Measurements from ENCODE around the gene COMMD3.

COMMD3 gene

DNA sequence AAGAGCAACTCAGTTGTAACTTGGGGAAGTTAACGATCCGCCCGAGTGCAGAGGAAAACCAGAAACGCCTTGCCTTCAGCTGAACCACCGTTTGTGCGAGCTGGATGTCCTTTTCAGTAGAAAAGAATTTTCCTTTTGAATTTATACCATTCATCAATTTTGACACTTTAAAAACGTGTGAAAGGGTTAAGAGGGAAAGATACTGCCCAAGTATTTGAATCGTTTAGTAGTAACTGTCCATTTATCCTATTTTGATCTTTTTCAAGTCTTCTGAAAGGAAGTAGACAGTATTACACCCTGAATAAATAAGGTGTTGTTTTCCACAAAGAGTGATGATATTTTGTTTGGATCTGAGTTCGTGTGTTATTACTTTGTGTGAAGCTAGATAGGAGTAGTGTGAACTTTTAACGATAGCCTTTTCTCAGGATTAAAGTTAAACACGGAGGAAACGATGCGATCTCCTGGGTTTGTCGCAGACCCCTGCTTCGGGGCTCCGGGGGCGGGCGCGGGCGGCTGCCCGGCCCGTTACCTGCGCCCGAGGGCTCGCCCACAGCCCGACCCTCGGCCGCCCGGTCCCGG, 3.9 kb downstream of the COMMD3 start:
- no peak for DNase-seq (ENCODE audit: low spot score)

DNA sequence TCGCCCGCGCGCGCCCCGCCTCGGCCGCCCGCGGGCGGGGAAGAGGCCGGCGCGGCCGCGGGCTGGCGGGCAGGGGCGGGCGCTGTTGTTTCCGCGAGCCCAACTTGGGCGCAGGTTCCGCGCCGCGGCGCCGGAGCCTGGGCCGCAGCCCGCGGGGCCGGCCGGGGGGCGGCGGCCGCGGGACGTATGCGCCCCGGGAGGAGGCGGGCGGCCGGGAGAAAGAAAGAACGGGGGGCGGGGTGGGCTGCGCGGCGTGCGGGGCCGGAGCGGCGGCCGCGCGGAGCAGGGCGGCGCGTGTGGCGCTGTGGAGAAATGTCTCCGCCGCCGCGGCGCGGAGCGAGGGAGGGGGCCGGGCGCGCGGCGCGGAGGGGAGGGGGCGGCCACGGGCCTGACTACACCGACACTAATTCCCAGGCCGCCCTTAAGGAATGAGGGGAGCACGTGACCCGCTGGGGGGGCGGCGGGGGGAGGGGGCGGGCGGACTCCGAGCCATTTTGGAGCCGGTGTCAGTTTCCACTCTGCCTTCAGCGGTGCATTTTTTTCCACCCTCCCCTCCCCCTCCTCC, 4.5 kb downstream of the COMMD3 start, which contains the start of gene BMI1:
Gene BMI1 (plus strand): TSS at position 509 of the 565 bp plus-strand sequence. CDS start 5,351 bp downstream, outside the sequence.
- DNase-seq (ENCODE audit: low spot score), result no peak

DNA sequence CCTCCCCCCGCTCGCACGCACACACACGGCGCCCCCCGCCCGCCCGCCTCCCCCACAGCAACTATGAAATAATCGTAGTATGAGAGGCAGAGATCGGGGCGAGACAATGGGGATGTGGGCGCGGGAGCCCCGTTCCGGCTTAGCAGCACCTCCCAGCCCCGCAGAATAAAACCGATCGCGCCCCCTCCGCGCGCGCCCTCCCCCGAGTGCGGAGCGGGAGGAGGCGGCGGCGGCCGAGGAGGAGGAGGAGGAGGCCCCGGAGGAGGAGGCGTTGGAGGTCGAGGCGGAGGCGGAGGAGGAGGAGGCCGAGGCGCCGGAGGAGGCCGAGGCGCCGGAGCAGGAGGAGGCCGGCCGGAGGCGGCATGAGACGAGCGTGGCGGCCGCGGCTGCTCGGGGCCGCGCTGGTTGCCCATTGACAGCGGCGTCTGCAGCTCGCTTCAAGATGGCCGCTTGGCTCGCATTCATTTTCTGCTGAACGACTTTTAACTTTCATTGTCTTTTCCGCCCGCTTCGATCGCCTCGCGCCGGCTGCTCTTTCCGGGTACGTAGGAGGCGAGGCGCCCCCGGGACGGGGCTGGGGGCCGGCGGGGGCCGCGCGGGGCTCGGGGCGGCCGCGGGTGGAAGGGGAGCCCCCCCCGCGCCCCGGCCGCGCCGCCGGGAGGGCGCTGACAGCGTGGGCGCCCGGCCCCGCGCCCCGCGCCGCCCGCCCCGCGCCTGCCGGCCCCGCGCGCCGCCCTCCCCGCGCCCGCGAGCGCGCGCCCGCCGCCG, 5.2 kb downstream of the COMMD3 start:
- no peak for DNase-seq (ENCODE audit: low spot score)

DNA sequence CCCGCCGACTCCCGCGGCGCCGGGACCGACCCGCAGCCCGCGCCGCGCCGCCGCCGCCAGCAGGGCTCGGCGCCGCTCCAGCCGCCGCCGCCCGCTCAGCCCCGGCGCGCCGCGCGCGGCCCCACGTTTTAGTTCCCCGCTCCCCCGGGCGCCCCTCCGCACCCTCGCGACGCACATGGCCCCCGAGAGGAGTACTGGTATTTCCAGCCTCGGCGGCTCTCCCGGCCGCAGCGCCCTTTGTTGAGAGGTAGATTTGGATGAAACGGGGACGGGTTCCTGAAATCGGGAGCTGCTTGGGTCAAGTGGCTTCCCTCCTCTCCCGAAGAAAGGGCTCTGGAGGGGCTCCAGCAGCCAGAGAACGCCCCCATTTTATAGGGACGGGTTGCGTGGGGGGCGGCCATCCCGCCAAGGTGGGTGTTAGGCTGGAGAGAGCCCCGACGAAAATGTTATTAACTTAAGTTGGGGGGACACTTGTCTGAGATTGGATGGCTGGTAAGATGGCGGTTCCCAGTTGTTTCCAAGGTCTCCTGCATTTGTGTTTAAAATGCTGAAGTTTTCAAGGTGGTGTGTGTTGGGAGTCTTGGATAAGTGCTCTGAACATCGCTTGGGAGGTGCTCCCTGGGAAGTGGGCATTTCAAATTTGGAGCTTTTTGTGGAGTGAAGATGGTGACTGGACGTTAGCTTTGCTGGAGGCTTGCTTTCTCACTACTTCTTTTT, 5.9 kb downstream of the COMMD3 start:
- no peak for DNase-seq (ENCODE audit: low spot score)

DNA sequence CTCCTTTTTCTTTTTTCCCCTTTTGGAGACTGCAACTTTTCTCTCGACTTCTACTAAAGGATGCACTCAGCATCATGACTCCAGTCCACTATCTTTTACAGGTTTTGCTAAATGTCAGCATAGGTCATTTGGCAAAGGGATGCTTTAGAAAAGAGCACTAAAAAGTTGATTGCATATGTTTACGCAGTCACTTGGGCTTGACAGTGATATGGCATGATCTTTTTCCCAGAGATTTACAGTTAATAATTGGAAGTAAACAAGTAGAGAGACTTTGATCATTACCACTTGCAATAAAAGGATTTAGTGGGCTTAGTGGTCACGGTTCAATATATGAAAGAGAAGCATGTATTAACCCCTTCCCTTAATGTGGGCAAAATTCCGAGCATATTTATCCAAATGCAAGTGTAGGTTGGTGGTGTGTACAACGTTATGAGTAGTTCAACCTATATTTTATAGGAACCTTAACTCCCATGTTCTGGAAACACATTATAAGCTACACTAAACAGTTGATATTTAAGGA, 6.5 kb downstream of the COMMD3 start:
- no peak for DNase-seq (ENCODE audit: low spot score)

DNA sequence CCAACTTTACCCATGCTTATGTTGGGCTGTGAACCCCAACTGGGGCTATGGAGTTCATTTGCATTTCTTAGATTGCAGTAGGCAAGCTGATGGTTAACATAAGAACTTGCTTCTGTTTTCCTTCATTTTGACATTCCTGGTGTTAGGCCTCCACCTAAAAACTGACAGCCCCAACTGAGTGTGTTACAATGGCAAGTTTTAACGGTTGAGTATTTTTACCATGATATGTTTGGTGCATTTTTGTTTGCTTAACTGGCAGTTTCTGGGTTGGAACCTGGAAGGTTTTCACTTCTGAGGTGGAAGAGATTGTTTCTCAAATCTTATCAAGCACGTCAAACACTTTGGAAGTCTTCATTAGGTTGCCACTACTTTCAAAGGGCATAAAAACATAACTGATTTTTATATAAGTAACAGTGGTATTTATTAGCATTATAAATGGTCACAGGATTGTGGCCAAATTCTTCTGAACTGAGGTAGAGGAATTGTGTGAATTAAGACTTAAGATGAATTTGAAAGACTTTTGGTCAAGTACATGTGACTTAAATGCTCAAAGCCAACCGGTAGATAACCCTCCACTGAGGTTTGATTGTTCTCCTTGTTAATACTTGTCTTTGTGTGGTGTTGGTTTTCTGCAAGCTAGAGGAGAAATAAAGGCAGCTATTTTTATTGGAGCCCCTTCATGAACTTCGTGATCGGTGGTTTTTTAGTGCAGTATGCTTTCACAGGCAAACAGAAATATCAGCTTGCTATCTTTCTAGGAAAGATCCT, 7.5 kb downstream of the COMMD3 start:
- no peak for DNase-seq (ENCODE audit: low spot score)

DNA sequence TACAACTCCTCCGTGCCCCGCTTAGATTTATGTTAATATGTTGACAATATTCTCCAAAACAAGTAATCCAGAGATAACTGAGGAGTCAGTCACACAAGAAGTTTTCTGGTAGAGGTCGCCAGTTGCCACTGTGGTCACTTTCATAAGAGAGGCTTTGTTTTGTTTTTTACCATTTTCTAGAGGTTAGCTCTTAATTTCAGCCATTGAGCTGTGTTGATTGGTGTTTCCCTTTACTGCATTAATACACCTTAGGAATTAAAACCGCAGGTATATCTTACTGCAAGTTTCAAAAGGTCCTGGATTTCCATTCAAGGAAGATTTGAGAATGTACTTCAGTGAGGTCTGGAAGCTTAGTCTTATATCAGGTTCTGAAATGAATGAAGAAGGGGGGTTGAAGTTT, 8.2 kb downstream of the COMMD3 start:
- DNase-seq (ENCODE audit: low spot score), result no peak

DNA sequence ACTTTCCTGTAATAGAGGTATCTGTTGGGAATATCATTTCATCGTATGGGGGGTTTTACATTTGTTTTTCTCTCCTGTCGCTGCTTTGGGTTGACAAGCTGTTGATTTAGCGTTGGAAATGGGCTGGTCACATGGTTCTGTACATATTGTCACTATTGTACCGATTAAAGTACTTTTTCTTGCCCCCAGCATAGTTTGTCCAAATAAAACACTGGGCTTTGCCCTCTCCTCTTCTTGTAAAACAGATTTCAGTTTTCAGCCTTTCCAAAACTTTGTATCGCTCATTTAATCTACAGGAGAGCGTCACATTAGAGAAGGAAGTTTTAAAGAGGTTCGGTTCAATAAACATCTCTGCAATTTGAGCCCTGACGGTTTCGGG, 8.7 kb downstream of the COMMD3 start:
- no peak for DNase-seq (ENCODE audit: low spot score)

DNA sequence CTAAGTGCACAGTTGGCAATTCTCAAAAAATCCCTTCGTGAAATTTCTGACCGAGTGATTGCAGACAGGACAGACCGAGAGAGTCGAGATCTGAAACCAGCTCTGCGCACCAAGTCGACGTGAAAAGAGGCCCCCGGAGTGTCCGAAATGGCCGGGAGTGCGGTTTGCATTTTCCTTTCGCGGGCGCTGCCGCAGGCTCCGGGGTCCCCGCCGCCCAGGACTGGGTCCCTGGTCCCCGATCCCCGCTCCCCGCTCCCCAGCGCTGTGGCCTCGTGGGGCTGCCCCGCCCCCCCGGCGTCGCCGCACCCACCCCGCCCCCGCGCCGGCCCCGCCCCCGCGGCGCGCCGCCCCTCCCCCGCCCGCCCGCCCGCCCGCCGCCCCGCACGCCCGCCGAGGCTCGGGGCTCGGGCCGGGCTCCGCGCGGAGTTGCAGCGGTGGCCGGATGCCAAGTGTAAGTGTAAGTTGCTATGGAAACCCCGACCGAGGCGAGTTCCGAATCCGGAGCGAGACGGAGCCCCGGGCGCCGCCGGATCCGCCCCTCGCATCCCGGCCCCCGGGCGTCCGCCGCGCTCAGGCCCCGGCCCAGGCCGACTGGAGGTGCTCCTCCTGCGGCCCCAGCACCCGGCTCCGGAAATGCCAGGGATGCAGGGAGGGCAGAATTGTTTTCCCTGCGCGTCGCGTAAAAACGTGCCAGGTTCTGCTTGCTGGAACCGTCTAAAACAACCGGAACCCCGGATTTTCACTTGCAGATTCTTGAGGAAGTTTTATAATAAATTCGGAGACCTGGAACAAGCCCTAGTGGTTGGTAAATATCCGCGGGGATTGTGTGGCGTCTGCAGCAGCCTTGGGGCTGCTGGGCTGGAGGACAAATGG, 9.3 kb downstream of the COMMD3 start:
- no peak for DNase-seq (ENCODE audit: low spot score)

DNA sequence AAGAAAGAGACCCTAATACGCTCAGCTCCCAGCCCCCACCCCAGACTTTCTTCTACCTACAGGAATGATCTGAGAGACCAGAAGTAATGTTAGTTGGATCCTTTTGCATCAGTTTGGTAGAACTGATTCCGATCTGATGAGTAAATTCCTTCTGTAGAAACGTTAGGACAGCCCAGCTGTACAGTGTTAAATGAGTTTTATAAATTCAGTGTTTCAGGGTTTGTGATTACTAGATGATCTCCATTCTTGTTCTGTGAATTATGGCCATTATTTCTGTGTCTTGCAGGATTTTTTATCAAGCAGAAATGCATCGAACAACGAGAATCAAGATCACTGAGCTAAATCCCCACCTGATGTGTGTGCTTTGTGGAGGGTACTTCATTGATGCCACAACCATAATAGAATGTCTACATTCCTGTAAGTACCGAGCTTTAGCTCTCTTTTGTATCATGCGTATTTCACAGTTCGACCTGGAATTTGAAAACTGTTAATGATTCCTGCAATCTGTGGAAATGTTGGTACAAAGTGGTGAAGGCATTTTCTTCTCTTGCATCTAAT, 10.0 kb downstream of the COMMD3 start:
- no peak for DNase-seq (ENCODE audit: low spot score)

DNA sequence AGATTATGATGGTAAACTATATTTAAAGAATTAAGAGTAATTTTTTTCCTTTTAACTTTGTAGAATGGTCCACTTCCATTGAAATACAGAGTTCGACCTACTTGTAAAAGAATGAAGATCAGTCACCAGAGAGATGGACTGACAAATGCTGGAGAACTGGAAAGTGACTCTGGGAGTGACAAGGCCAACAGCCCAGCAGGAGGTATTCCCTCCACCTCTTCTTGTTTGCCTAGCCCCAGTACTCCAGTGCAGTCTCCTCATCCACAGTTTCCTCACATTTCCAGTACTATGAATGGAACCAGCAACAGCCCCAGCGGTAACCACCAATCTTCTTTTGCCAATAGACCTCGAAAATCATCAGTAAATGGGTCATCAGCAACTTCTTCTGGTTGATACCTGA, 13.0 kb downstream of the COMMD3 start:
- no peak for DNase-seq (ENCODE audit: low spot score)

DNA sequence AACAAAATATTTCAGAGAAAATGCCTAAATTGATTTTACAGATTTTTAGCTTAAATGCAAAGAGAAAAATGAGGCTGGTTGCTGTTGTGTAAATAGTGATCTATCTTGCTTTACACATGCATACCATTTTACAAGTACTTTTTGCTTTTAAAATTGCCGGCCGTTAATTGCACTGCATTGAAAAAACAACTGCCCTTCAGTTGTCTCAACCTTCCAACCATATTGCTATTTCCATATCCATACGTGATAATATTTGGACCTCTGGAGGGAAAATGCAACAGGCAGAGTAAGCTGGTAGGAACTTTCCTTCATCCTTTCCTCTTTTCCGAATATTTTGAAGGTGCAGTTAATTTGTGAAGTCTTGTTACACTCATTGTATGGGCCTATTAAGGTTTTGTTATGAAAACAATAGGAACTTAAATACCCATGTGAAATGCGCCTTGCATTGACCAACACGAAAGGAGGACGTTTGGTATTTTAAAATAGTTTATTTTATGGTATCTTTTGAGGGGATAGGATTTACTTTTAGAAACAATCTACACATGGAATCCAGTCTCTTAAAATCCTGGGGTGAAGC, 16.0 kb downstream of the COMMD3 start:
- DNase-seq (ENCODE audit: low spot score), result no peak

DNA sequence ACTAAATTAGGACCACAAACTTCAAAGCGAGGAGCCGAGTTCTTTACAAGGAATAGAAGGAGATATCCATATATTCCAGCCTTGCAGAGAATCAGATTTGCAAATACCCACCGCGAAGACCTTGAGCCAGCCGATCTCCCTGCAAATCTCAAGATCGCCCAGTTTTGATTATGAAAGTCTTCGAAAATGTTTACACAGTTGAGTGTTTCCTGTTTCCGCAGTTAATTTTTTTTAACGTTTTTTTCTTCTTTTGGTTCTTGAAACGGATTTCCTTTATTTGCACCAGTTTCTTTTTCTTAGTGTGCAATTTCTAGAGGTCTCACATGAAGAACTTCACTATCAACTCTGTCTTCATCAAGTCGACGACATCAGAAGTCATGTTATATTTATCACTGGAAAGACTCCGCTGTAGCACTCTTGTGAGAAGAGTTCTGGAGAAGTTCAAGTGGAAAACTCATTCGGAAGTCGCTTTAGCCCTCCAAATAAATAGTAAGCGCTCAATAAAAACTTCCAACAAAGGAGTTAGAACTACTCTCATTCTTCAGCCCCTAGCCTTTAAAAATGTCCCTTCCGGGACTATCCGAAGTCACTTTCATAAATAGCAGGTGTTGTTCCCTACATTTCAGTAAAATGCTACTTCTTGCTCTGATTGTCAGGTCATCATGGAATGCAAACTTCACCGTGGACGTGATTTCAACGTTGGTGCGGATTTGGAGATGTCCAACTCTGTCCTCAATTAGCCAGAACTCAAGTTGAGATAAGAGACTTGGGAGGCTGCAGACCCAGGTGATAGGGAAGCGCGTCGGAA, 17.2 kb downstream of the COMMD3 start:
- DNase-seq (ENCODE audit: low spot score), result no peak

DNA sequence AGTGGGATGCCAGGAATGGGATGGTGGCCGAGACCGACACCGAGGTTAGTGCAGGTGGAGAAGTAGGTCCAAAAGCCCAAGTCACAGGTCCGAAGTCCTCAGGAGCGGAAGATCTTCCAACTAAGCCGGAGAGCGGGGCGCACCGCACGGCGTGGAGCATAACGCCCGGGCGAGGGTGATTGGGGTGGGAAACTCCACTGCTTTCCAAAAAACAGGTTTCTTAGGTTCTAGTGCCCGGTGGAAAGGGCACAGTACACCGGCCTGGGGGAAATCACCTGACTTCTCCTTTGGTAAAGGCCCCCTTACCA, 17.7 kb downstream of the COMMD3 start:
- DNase-seq (ENCODE audit: low spot score), result no peak

DNA sequence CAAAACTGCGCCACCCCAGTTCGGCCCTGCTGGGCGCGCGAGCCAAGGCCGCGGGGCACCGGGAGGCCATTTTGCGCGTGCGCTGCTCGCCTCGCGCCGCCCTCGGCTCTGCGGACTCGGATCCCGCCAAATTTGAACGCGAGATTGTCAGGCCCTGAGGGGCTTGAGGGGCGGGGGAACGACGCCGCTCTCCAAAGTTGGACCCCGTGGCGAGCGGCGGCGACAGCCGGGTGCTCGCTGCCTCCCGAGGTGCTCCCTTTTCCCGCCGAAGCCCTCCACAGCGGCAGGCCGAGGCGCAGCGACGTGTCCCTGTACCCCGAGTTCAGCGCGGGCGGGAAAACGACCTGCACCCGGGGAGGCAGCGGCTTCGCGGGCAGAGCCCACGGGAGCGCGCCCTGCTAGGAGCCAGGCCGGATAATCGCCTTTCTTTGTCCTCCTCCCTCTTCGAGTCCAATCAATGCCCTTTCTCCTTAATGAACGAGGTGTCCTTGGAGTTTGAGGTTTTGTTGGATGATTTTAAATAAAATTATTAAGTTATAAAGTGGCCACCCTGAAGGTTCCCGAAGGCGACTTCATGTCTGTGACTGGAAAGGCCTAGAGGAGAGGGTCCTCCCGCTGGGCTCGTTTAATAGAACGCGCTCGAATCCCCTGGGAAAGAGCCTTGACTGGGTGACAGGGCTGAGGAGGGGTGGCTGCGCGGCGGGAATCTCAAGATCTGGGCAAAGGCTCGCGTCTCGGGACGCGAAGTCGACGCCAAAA, 18.4 kb downstream of the COMMD3 start:
- DNase-seq (ENCODE audit: low spot score), result no peak

DNA sequence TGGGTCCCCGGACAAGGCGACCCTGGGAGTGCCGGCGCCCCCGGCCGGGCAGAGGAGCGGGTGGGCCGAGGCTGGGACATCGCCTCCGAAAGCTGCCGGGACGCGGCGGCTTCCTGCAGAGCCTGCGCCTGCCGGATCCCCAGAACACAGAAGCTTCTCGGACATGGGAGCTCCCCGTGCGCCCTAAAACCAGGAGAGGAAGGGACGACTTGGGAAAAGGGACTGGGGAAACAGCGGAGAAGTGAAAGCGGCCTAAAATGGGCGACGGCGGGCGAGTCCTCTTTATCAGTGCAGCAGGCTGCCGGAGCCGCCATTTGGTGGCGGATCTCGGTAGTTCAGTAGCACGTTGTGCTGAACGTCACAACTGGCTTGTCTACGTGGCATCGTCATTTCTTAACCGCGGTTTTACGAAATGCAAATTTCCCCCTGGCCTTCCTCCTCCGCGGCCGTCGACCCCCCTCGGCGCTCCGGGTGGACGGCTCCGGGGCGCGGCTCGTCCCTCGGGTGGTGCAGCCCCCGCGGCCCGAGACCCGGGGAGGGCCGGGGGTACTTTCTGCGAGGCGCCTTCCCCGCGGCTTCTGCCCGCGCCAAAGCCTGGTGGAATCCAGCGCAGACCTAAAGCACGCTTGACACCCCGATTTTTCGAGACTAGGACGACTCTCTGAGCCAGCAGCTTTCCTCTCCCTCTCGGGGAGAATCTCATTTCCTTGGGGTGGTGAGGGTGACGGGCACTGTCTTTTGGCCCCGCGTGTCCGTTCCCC, 19.2 kb downstream of the COMMD3 start:
- no peak for DNase-seq (ENCODE audit: low spot score)

DNA sequence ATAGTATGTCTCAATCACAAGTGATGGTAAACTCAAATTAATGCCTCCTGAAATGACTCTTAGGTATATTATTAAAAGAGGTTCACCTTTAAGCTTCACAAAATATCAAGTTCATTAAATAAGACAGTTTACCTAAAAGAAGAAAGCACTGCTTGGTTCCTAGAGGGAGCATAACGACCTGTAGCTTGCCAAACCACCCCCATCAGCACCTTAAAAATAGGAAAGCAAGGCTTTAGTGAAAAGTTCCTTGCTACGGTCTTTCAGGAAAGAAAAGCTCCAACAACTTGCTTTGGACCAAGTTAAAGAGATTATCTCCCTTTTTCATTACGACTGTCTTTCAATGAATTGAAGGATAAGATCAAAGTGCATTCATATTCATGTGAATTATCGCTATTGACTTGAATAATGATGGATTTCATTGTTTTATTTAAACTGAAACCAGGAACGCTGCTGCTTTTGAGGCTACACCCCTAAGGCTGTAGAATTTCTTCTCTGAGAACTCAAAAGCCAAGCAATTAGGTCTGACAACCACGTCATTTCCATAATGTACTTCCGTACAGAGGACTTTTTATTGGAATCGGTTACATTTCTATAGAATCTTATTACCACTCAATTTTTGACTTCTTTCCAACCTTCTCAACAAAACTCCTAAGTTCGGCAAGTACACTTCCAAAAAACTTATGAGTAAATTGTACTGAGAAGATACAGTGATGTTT, 22.2 kb downstream of the COMMD3 start:
- DNase-seq (ENCODE audit: low spot score), result no peak

All from kidney capillary endothelial cell (primary cell).